HG03066 (cell line): ENCODE measurements around the gene MCRIP2.

Experiments
- ATAC-seq: cut with Tn5 transposase; IDR thresholded peaks from one replicate; pipeline ENCODE4 v1.9.1; 2021; ENCODE audit warnings: low read depth; ENCODE audit not compliant: unreplicated experiment

MCRIP2 gene

GRCh38 chr16:693364-693763 lies 51.7 kb downstream of the MCRIP2 start:
- no peak for ATAC-seq

- ATAC-seq: no peak
These were observed 52.1 kb downstream of the MCRIP2 start for GRCh38 chr16:693766-694165.

- ATAC-seq: no peak
These were observed 52.7 kb downstream of the MCRIP2 start for GRCh38 chr16:694187-694862.

- ATAC-seq: no peak
These were observed 53.3 kb downstream of the MCRIP2 start for GRCh38 chr16:694863-695354.

- no peak for ATAC-seq
These were observed 53.9 kb downstream of the MCRIP2 start for GRCh38 chr16:695355-696089.
